Gastrocnemius medialis (tissue), 4 donors: ENCODE results near the gene ANKRD11. TPM values are rescaled to one million over a fixed set of nuclear protein-coding genes. Genes with fewer than 3 reads are reported as not detected.
"Not testable (repeated sequence)": the region's sequence is repeated elsewhere in the genome, so short reads cannot be mapped to it uniquely, and the experiment has no call there.

Experiments used
- ATAC-seq, 2 donors: fragments of 150-250 bp; one replicate each; pipeline ENCODE4 v1.9.1; 2016
- DNase-seq, 2 donors: peaks; one replicate each; pipeline ENCODE4 v3.0.0-alpha.2; 2019
- H3K27ac ChIP-seq, 4 donors: fragments of 200-600 bp; sonication (generic); 1 replicate in 1 of 4; 2 replicates in 3 of 4; pipeline ENCODE4 v1.5.1; 2016 to 2018; ENCODE audit warnings: mild to moderate bottlenecking in 2 of 4, moderate library complexity in 1 of 4
- H3K27me3 ChIP-seq, 3 donors: fragments of 200-600 bp; sonication (generic) in 2 of 3; 1 replicate in 1 of 3; 2 replicates in 2 of 3; pipeline versions ENCODE4 v1.5.1 to v1.6.0; 2016 to 2019; ENCODE audit warnings: mild to moderate bottlenecking in 1 of 3, moderate library complexity in 1 of 3
- H3K36me3 ChIP-seq, 2 donors: fragments of 200-600 bp; sonication (generic) in 1 of 2; one replicate each; pipeline ENCODE4 v1.5.1; 2017 to 2018
- H3K4me1 ChIP-seq, 2 donors: fragments of 200-600 bp; sonication (generic) in 1 of 2; one replicate each; pipeline ENCODE4 v1.5.1; 2016 to 2017; ENCODE audit warnings: mild to moderate bottlenecking in 2 of 2
- H3K4me3 ChIP-seq, 4 donors: fragments of 200-600 bp; sonication (generic) in 3 of 4; 1 replicate in 1 of 4; 2 replicates in 3 of 4; pipeline ENCODE4 v1.5.1; 2016 to 2019; ENCODE audit warnings: mild to moderate bottlenecking in 2 of 4
- H3K9me3 ChIP-seq, 3 donors: fragments of 200-600 bp; sonication (generic) in 2 of 3; 1 replicate in 1 of 3; 2 replicates in 2 of 3; pipeline ENCODE4 v1.5.1; 2016 to 2019
- POLR2A ChIP-seq, 2 donors: fragments of 450-650 bp; IDR thresholded peaks; one replicate each; pipeline ENCODE4 v1.6.1; 2017; ENCODE audit warnings: antibody characterized with exemption in 2 of 2, mild to moderate bottlenecking in 2 of 2, moderate library complexity in 2 of 2
- in situ Hi-C, 4 donors: fragments of 200-750 bp; cut with MboI; loops; one replicate each; pipeline versions ENCODE4 v1.15.0 to v1.8.0; 2017; ENCODE audit warnings: low sequenced_read_pairs in 4 of 4
- intact Hi-C: fragments of 100-400 bp; cut with DNase I; formaldehyde crosslinking; loops from one replicate; pipeline ENCODE4 v1.15.1; 2023; ENCODE audit warnings: low total_unique reads
- total RNA-seq, 4 donors: library from RNA; depleted of rRNA; stranded (reverse); fragments of >200 nt; gene quantifications; one replicate each; pipeline versions ENCODE4 v1.1.0 to v1.2.3, GENCODE V29; 2016
- TF ChIP-seq, protein P1 (sequence below), 5 experiments: fragments of 450-650 bp in 3 of 5; fragments of 200-600 bp in 2 of 5; sonication (generic) in 2 of 5; IDR thresholded peaks in 4 of 5; conservative IDR thresholded peaks in 1 of 5; 1 replicate in 4 of 5; 2 replicates in 1 of 5; pipeline ENCODE4 v1.5.1; 2016 to 2019; ENCODE audit warnings: antibody characterized with exemption in 5 of 5, mild to moderate bottlenecking in 3 of 5, moderate library complexity in 3 of 5

Gene ANKRD11
- total RNA-seq, 4 donors from 2014 or later = 26.0 to 77.0 (median 55.0) TPM

- Histone ChIP-seq H3K4me3 (no peak overlapping the region), H3K27me3 (no peaks in the 10 kb centered on the region), H3K36me3 (no peaks in the 10 kb centered on the region), H3K4me1 (peaks cover 79 to 84% of the 10 kb centered on the region in 2 donors), H3K27ac (no peak overlapping the region), H3K9me3 (no peaks in the 10 kb centered on the region)
- DNase-seq = no peak
- in situ Hi-C loops (no loop called here), intact Hi-C loops (no loop called here)
- TF ChIP-seq, protein P1, sequence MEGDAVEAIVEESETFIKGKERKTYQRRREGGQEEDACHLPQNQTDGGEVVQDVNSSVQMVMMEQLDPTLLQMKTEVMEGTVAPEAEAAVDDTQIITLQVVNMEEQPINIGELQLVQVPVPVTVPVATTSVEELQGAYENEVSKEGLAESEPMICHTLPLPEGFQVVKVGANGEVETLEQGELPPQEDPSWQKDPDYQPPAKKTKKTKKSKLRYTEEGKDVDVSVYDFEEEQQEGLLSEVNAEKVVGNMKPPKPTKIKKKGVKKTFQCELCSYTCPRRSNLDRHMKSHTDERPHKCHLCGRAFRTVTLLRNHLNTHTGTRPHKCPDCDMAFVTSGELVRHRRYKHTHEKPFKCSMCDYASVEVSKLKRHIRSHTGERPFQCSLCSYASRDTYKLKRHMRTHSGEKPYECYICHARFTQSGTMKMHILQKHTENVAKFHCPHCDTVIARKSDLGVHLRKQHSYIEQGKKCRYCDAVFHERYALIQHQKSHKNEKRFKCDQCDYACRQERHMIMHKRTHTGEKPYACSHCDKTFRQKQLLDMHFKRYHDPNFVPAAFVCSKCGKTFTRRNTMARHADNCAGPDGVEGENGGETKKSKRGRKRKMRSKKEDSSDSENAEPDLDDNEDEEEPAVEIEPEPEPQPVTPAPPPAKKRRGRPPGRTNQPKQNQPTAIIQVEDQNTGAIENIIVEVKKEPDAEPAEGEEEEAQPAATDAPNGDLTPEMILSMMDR (IDR thresholded peaks at IDR 0.05 in 4 of 5, conservative IDR thresholded peaks at IDR 0.05 in 1 of 5) = no peak
- no peak for TF ChIP-seq POLR2A (IDR thresholded peaks at IDR 0.05)
- no peak for ATAC-seq
Observed at GRCh38 chr16:89436366-89436765, 54.0 kb downstream of the ANKRD11 start.

GRCh38 chr16:89435059-89435458 lies 55.3 kb downstream of the ANKRD11 start:
- H3K4me1 ChIP-seq = peaks cover 76 to 84% of the 10 kb centered on the region in 2 donors
- H3K9me3 ChIP-seq, intact Hi-C loops, ATAC-seq, DNase-seq, H3K4me3 ChIP-seq, H3K36me3 ChIP-seq, in situ Hi-C loops, H3K27ac ChIP-seq, H3K27me3 ChIP-seq: not testable (repeated sequence)

GRCh38 chr16:89434490-89434889 lies 55.9 kb downstream of the ANKRD11 start:
- no peak for DNase-seq
- ATAC-seq = no peak
- no peaks in the 10 kb centered on the region for H3K36me3 ChIP-seq
- no peak overlapping the region for H3K4me3 ChIP-seq
- intact Hi-C loops = no loop called here
- in situ Hi-C loops = no loop called here
- TF ChIP-seq, protein P1 (IDR thresholded peaks at IDR 0.05 in 4 of 5, conservative IDR thresholded peaks at IDR 0.05 in 1 of 5) = no peak
- no peak for TF ChIP-seq POLR2A (IDR thresholded peaks at IDR 0.05)
- no peaks in the 10 kb centered on the region for H3K9me3 ChIP-seq
- no peak overlapping the region for H3K27ac ChIP-seq
- H3K4me1 ChIP-seq = peaks cover 71 to 79% of the 10 kb centered on the region in 2 donors
- H3K27me3 ChIP-seq = no peaks in the 10 kb centered on the region

GRCh38 chr16:89433363-89433984 lies 56.9 kb downstream of the ANKRD11 start:
- H3K9me3 ChIP-seq, H3K4me3 ChIP-seq, intact Hi-C loops, in situ Hi-C loops, H3K36me3 ChIP-seq, H3K27ac ChIP-seq, ATAC-seq, H3K27me3 ChIP-seq, DNase-seq: not testable (repeated sequence)
- peaks cover 67 to 71% of the 10 kb centered on the region in 2 donors for H3K4me1 ChIP-seq

GRCh38 chr16:89431630-89432029 lies 58.7 kb downstream of the ANKRD11 start:
- ATAC-seq = peak in 1 of 2 donors; percentile 10
- no peak for DNase-seq
- Histone ChIP-seq H3K36me3 (no peaks in the 10 kb centered on the region), H3K27me3 (no peaks in the 10 kb centered on the region), H3K4me3 (no peak overlapping the region), H3K9me3 (no peaks in the 10 kb centered on the region), H3K27ac (no peak overlapping the region), H3K4me1 (peaks cover 57 to 58% of the 10 kb centered on the region in 2 donors)
- no peak for TF ChIP-seq POLR2A (IDR thresholded peaks at IDR 0.05)
- TF ChIP-seq, protein P1 (IDR thresholded peaks at IDR 0.05 in 4 of 5, conservative IDR thresholded peaks at IDR 0.05 in 1 of 5) = no peak
- in situ Hi-C loops = no loop called here
- intact Hi-C loops = no loop called here

DNA sequence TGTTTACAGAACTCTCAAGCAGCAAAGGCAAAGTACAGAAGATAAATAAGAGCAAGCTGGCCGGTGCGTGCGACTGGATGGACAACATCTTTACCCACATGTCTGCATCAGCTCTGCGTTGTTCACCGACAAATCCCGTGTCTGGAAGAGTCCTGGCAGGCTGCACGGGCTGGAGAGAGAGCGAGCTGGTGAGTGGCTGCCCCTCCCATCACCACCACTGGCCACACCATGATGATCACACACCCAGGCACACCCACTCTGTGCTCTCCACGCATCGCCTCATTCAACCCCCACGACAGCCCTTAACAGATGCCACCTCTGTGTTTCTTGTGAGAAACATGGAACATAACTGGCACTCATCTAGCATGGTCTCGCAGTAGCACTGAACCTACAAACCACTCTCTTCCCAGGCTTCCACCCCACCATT lies 59.2 kb downstream of the ANKRD11 start:
- H3K36me3 ChIP-seq = no peaks in the 10 kb centered on the region
- DNase-seq (no peak), ATAC-seq (no peak)
- H3K4me1 ChIP-seq = peaks cover 58 to 59% of the 10 kb centered on the region in 2 donors
- H3K9me3 ChIP-seq = no peaks in the 10 kb centered on the region
- in situ Hi-C loops (no loop called here), intact Hi-C loops (no loop called here)
- H3K4me3 ChIP-seq = no peak overlapping the region
- no peak overlapping the region for H3K27ac ChIP-seq
- H3K27me3 ChIP-seq = no peaks in the 10 kb centered on the region
- TF ChIP-seq, protein P1 (IDR thresholded peaks at IDR 0.05 in 4 of 5, conservative IDR thresholded peaks at IDR 0.05 in 1 of 5) = no peak
- no peak for TF ChIP-seq POLR2A (IDR thresholded peaks at IDR 0.05)
